ENCODE measurements around the gene ZNF296. TPM values are rescaled to one million over a fixed set of nuclear protein-coding genes. Genes with fewer than 3 reads are reported as not detected.

The ZNF296 gene
- total and polyA plus RNA-seq, 2 of the 13 experiments (the other 11 are each of a cell fraction or from before 2014, with no cell fraction given) = 0.26 to 0.62 TPM

GRCh38 chr19:45079063-45079910 is 3.0 kb upstream of the ZNF296 start, which contains the start of gene GEMIN7 (continued):
- TF ChIP-seq ZNF235 (CRISPR knock-in tag; IDR thresholded peaks at IDR 0.05; ENCODE audit: borderline replicate concordance) (peak; percentile 94; the same call in 1 of the 2 replicates), NONO (IDR thresholded peaks at IDR 0.05) (no peak), NONO (CRISPR knock-in tag; conservative IDR thresholded peaks at IDR 0.05) (peak; percentile 93), MZF1 (CRISPR knock-in tag; IDR thresholded peaks at IDR 0.05; ENCODE audit: borderline replicate concordance) (no peak), EZH2 (conservative IDR thresholded peaks at IDR 0.05; ENCODE audit: low read depth, low read length) (no peak), CEBPZ (IDR thresholded peaks at IDR 0.05; ENCODE audit: low read length) (no peak), RNF2 (conservative IDR thresholded peaks at IDR 0.05; ENCODE audit: low read depth) (peak; percentile 77), MIXL1 (CRISPR knock-in tag; IDR thresholded peaks at IDR 0.05) (peak; percentile 63; the same call in 1 of the 2 replicates), ZNF652 (CRISPR knock-in tag; IDR thresholded peaks at IDR 0.05; ENCODE audit: borderline replicate concordance, low read depth) (0 out of 2 replicates have a peak, but pooled peaks have one; percentile 13), RCOR2 (CRISPR knock-in tag; IDR thresholded peaks at IDR 0.05) (no peak), ZFP36 (IDR thresholded peaks at IDR 0.05; ENCODE audit: borderline replicate concordance, low read depth, low read length, partially characterized antibody) (no peak), ZMYM3 (CRISPR knock-in tag; IDR thresholded peaks at IDR 0.05) (no peak), EED (CRISPR knock-in tag; IDR thresholded peaks at IDR 0.05) (peak; percentile 61; the same call in 1 of the 2 replicates), SP4 (CRISPR knock-in tag; IDR thresholded peaks at IDR 0.05) (peak; percentile 91), ELF3 (CRISPR knock-in tag; IDR thresholded peaks at IDR 0.05) (peak; percentile 80), ZNF792 (CRISPR knock-in tag; IDR thresholded peaks at IDR 0.05) (peak; percentile 89), ETV5 (CRISPR knock-in tag; IDR thresholded peaks at IDR 0.05; ENCODE audit: borderline replicate concordance) (peak; percentile 55), ZNF225 (CRISPR knock-in tag; IDR thresholded peaks at IDR 0.05) (peak; percentile 86; the same call in 1 of the 2 replicates)
- TF ChIP-seq, protein P1, sequence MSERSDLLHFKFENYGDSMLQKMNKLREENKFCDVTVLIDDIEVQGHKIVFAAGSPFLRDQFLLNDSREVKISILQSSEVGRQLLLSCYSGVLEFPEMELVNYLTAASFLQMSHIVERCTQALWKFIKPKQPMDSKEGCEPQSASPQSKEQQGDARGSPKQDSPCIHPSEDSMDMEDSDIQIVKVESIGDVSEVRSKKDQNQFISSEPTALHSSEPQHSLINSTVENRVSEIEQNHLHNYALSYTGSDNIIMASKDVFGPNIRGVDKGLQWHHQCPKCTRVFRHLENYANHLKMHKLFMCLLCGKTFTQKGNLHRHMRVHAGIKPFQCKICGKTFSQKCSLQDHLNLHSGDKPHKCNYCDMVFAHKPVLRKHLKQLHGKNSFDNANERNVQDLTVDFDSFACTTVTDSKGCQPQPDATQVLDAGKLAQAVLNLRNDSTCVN (CRISPR knock-in tag; IDR thresholded peaks at IDR 0.05; ENCODE audit: borderline replicate concordance) = no peak
- TF ChIP-seq, protein P2, sequence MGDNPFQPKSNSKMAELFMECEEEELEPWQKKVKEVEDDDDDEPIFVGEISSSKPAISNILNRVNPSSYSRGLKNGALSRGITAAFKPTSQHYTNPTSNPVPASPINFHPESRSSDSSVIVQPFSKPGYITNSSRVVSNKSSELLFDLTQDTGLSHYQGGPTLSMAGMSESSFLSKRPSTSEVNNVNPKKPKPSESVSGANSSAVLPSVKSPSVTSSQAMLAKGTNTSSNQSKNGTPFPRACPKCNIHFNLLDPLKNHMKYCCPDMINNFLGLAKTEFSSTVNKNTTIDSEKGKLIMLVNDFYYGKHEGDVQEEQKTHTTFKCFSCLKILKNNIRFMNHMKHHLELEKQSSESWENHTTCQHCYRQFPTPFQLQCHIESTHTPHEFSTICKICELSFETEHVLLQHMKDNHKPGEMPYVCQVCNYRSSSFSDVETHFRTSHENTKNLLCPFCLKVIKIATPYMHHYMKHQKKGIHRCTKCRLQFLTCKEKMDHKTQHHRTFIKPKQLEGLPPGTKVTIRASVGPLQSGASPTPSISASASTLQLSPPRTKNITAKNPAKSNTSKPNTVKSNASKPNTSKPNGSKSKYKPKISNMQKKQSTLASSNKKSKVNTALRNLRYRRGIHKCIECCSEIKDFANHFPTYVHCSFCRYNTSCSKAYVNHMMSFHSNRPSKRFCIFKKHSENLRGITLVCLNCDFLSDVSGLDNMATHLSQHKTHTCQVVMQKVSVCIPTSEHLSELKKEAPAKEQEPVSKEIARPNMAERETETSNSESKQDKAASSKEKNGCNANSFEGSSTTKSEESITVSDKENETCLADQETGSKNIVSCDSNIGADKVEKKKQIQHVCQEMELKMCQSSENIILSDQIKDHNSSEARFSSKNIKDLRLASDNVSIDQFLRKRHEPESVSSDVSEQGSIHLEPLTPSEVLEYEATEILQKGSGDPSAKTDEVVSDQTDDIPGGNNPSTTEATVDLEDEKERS (CRISPR knock-in tag; IDR thresholded peaks at IDR 0.05) = no peak
- TF ChIP-seq, protein P3, sequence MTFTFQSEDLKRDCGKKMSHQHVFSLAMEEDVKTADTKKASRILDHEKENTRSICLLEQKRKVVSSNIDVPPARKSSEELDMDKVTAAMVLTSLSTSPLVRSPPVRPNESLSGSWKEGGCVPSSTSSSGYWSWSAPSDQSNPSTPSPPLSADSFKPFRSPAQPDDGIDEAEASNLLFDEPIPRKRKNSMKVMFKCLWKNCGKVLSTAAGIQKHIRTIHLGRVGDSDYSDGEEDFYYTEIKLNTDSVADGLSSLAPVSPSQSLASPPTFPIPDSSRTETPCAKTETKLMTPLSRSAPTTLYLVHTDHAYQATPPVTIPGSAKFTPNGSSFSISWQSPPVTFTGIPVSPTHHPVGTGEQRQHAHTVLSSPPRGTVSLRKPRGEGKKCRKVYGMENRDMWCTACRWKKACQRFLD (CRISPR knock-in tag; IDR thresholded peaks at IDR 0.05; ENCODE audit: borderline replicate concordance) = peak; percentile 28; the same call in 1 of the 2 replicates
